OCI-LY7 (cell line): Measurements from ENCODE around the gene KCNQ5.

Source experiments
- CTCF ChIP-seq: fragments of 200-600 bp; sonication (generic); conservative IDR thresholded peaks from 2 replicates; pipeline ENCODE4 v1.5.1; 2014; ENCODE audit warnings: mild to moderate bottlenecking, antibody characterized with exemption, low read length, moderate library complexity, mixed read lengths
- EZH2phosphoT487 ChIP-seq: fragments of 200-600 bp; sonication (generic); IDR thresholded peaks from 2 replicates; pipeline ENCODE4 v1.6.1; 2018; ENCODE audit warnings: low read depth, borderline replicate concordance, mild to moderate bottlenecking, mixed run types, antibody characterized with exemption, low read length, moderate library complexity, mixed read lengths

DNA sequence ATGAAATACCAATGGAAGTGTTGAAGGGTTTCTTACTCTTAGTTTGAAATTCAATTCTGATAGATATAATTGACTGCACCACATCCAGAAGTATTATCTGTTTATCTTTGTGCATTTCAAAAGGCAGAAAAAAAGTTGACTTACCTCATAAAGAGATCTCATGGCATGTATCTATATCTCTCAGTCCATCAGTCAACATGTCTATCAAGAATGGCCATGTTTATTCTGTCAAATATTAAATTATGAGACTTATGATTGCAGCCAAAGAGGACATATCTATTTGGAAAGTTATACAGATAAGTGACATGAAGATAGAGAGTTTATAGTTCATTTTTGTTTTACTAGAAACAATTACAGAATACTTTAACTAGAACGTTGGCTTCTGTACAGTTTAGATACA is 325.7 kb downstream of the KCNQ5 start:
- TF ChIP-seq CTCF (no peak), EZH2phosphoT487 (no peak)
